HUDEP-2 (cell line): ENCODE data around the gene TGM6.

Experiments
- DNase-seq, 76 experiments: peaks; one replicate each; lab custom pipeline; 2025; ENCODE audit not compliant: unreplicated experiment in 76 of 76; lab: John Stamatoyannopoulos, UW

Gene TGM6

DNA sequence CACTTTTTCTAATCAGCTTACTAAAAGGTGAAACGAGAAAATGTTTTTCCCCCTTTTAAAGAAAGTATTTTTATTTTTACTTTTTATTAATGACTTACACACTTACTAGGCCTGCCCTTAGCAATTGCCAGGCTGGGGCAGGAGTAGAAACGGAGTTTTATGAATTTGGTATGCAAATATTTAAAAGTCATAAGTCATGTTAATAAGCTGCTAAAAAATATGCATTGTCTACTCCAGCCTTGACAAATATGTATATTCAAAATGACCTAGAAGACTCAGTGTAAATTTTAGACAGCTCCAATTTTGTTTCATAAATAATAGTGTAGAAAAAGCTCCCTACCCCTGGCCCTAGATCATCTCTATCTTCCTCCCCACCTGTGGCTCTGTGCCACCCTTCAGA is 17.5 kb upstream of the TGM6 start:
- DNase-seq, result no peak

DNA sequence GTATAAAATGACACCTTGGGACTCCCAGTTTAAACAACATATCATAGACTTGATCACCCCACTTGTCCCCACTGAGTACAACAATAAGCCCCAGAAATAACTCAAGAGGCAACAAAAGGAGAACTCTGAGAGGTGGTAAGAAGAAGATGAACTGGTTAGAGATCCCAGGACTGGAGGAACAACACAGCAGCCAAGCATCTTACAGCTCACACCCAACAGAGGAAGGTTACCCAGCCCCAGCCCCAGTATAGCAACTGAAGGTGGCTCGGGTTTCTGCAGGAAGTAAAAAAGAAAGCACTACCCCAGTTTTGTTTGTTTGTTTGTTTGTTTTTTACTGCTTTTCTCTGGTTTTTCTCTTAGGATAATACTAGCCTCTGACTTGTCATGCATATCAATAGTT is 17.1 kb upstream of the TGM6 start:
- no peak for DNase-seq

GRCh38 chr20:2364044-2364443 is 16.7 kb upstream of the TGM6 start:
- DNase-seq, result no peak

GRCh38 chr20:2365091-2365490 is 15.6 kb upstream of the TGM6 start:
- no peak for DNase-seq

DNA sequence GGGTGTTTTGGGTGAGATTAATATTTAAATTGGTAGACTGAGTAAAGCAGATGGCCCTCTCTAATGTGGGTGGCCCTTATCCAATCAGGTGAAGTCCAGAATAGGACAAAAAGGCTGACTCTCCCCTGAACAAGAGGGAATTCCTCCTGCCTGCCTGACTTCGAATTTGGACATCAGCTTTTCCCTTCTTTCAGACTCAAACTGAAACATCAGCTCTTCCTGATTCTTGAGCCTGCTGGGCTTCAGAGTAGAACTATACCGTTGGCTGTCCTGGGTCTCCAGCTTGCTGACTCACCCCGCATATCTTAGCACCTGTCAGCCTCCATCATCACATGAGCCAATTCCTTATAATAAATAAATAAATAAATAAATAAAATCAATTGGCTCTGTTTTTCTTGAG is 15.0 kb upstream of the TGM6 start:
- DNase-seq, result no peak

DNA sequence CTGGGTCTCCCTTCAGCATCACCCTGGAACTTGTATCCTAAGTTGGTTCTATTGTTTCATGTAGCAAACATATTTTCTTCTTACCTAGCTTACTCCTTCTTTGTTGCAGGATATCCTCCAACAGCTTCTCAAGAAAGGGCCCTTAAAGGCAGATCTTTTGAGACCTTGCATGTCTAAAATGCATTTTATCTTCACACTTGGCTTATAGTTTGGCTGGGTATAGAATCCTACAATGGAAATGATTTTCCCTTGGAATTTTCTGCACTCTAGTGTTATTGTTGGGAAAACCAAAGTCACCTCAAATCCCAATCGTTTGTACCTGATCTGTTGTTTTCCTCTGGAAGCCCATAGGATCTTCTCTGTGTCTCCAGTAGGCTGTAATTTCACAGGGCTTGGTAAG is 12.1 kb upstream of the TGM6 start:
- no peak for DNase-seq

GRCh38 chr20:2373098-2373497 is 7.6 kb upstream of the TGM6 start:
- no peak for DNase-seq

DNA sequence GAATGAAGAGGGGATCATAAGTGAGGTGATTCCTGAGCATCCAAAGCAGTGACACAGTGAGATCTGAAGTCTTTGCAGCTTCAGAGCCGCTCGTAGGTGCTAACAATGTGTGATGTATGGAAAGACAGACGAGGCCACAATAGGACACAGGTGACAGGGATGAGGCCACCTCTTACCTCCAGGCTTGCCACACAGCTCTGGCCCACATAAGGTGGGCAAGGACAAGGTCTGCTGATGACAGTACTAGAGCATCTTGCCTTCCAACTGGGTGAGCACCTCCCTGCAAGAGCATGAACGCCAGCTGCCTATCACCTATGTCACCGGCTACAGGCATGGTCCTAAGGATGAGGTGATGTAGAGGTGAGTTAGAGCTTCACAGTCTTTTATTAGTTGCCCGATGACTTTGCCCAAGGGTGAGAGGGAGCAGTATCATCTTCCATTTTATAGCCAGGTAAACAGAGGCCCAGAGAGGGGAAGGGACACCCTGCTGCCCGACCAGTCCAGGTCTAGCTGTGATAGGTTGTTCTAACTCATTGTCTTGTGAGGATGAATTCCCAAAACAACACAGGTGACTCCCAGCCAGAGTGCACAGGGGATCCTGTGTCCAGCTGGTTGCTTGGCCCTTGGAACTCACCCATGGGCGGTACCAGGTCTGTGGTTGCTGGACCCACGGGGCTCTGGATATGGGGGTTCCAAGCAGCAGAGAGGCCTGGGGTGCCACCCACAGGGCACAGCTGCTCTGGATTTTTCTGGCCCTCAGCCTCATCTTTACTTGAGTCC is 6.2 kb upstream of the TGM6 start:
- DNase-seq, result no peak

- no peak for DNase-seq
Measured at GRCh38 chr20:2378893-2379292, 1.8 kb upstream of the TGM6 start.

DNA sequence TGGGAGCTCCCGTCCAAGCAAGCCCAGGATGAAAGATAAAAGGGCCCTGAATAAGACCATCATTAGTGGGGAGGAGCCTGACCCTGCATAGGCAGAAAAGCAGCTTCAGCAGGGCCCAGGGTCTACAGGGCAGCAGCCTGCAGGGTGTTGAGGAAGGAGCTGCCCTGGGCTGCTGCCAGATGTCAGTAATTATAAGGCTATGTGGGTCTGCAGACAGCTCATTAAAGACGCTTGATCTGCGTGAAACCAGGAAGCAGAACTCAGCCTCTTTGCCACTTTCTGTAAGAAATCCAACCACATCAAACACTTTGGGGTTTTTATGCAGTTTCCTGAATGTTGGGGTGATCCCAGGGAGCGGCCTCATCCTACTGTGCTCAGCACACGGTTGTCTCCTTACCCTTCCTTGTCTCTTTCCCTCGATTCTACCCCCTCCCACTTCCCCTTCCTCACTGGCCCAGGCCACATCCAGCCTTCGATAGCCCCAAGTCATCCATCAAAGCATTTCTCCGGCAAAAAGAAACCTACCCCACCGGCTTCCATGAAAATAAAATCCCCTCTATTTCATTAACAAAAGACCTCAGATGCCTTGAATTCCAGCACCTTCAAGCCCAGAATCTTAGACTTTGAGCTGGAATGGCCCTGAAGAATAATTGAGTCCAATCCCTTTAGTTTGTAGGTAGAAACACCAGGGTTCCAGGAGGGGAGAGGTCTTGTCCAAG is 1.0 kb upstream of the TGM6 start:
- DNase-seq, result no peak

DNA sequence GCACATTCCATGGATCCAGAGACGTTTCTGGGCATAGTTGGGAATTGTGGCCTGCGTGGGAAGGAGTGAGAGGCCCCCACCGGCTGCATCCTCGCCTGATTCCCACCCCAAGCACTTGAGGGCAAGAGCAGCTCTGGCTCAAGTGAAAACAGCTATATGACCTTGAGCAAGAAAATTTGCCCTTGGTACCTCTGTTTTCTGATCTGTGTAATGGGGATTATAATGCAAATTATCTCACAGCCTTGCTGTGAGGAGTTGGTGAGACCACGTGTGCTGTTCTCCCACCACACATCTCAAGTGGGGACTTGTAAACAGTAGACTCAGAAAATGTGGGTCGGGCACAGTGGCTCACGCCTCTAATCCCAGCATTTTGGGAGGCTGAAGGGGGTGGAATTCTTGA is 602 bp downstream of the TGM6 start:
- DNase-seq, result no peak

GRCh38 chr20:2382833-2383232 is 2.1 kb downstream of the TGM6 start:
- no peak for DNase-seq

- no peak for DNase-seq
Measured at GRCh38 chr20:2385026-2385425, 4.3 kb downstream of the TGM6 start.

DNA sequence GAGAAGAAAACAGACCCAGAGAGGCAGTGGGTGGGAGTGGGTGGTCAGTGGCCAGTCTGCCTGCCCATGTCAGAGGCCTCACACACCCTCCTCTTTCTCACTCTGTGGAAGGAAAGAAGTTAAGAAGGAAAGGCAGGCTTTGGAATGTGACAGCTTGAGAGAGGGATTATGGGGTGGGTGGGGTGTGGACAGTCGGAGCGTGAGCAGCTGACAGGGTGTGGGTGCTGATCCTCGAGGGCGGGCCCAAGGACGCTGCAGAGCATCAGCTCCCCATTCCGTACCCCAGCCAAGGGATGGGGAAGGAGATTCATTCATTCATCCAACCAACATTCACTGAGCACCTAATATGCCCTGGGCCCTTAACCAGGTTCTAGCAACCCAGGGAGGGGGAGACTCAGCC is 4.8 kb downstream of the TGM6 start:
- no peak for DNase-seq

DNA sequence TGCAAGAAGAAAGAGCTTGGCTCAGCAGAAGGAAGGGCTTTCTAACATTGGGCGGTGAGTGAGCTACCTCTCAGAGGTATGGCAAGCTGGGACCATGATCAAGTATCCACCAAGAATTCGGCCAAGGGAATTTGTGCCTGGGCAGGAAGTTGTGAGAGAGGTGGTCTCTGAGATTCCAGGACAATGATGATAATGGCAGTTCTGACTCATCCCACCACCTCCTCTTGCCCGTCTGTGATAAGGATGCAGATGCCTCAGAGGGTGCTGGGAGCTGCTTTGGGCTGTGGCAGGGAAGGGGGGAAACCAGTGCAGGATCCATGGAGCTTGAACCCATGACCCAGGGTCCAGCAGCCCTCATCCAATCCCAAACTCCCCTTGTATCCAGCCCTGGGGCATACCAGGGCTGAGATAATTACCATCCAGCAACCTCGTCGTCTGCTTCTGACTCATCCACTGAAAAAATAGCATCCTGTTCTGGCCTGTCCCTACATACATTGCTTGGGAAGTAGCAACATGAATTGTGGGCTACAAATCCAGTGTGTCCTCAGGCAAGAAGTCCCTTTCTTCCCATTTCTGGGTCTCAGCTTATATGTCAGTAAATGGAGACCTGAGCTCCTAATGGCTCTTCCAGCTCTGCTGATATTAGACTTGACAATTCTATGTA is 5.9 kb downstream of the TGM6 start:
- no peak for DNase-seq

GRCh38 chr20:2387180-2387577 is 6.5 kb downstream of the TGM6 start:
- peak in 39 of 76 experiments; percentile 1 to 52 (median 16) for DNase-seq

- DNase-seq, result no peak
Measured at GRCh38 chr20:2387580-2387979, 6.9 kb downstream of the TGM6 start.

GRCh38 chr20:2390951-2391675 is 10.4 kb downstream of the TGM6 start:
- no peak for DNase-seq

DNA sequence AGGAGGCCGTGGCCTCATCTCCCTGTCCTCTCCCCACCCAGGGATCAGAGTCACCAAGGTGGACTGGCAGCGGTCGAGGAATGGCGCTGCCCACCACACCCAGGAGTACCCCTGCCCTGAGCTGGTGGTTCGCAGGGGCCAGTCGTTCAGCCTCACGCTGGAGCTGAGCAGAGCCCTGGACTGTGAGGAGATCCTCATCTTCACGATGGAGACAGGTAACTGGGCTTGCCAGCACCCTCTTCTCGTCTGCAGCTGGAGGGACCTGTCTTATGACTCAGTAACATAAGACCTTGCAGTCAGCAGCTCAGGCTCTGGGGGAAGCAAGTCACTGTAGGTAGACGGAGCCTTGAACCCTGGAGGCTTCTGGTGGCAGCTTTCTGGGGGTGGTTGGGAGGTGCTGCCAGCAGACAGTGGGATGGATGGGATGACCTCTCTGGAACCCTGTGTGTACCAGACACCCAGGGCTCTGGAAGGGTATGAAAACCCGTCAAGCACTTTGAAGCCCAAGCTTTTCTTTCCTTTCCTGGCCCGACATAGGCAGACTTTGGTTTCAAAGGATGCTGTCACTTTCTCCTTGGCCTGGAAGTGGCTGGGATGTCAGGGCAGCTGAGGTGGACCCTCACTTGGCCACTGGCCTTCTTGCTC is 13.8 kb downstream of the TGM6 start:
- DNase-seq, result no peak

- no peak for DNase-seq
Measured at GRCh38 chr20:2395136-2395535, 14.4 kb downstream of the TGM6 start.
